ENCODE data around the gene MTCP1.
A peak's percentile ranks its signal among the peaks of the same experiment; 100 is the strongest.

Gene MTCP1

DNA sequence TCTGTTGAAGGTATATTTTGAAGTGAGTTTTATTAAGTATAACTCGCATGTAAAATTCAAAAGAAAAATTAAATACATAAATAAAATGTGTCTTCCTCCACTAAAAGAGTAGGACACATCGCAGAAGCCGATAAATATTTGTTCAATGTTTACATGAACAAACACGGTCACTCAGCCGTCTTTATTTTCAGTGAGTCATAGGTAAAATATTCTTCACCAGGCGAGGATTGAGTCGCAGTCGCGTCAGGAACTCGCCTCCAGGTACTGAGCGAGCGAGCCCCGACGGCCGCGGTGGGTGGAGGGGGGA, 44.6 kb downstream of the MTCP1 start:
- H3K4me1 ChIP-seq (ENCODE audit: insufficient read depth, poor library complexity, severe bottlenecking): peaks cover 3% of the 10 kb centered on the region
- DNase-seq (ENCODE audit: low spot score) (no peak), ATAC-seq (ENCODE audit: low read depth) (peak; percentile 71; the same call in 2 of the 3 replicates)
- H3K9me3 ChIP-seq (ENCODE audit: severe bottlenecking): no peaks in the 10 kb centered on the region
- H3K27me3 ChIP-seq (ENCODE audit: insufficient read depth, poor library complexity, severe bottlenecking): no peaks in the 10 kb centered on the region
- H3K36me3 ChIP-seq (ENCODE audit: low read depth): no peaks in the 10 kb centered on the region
- peak overlapping the region; percentile 45 for H3K4me3 ChIP-seq (ENCODE audit: severe bottlenecking)
- peak overlapping the region; percentile 89 for H3K27ac ChIP-seq (ENCODE audit: poor library complexity, severe bottlenecking)
- no peak for TF ChIP-seq CTCF (IDR thresholded peaks at IDR 0.05; ENCODE audit: poor library complexity, severe bottlenecking)

GRCh38 chrX:155023907-155024833, 46.8 kb downstream of the MTCP1 start:
- no peak overlapping the region for H3K4me3 ChIP-seq (ENCODE audit: severe bottlenecking)
- TF ChIP-seq CTCF (IDR thresholded peaks at IDR 0.05; ENCODE audit: poor library complexity, severe bottlenecking): no peak
- H3K9me3 ChIP-seq (ENCODE audit: severe bottlenecking): no peaks in the 10 kb centered on the region
- H3K4me1 ChIP-seq (ENCODE audit: insufficient read depth, poor library complexity, severe bottlenecking): peaks cover 3% of the 10 kb centered on the region
- no peak overlapping the region for H3K27ac ChIP-seq (ENCODE audit: poor library complexity, severe bottlenecking)
- no peaks in the 10 kb centered on the region for H3K36me3 ChIP-seq (ENCODE audit: low read depth)
- no peak for DNase-seq (ENCODE audit: low spot score)
- ATAC-seq (ENCODE audit: low read depth): no peak
- H3K27me3 ChIP-seq (ENCODE audit: insufficient read depth, poor library complexity, severe bottlenecking): no peaks in the 10 kb centered on the region

- Histone ChIP-seq H3K27ac (ENCODE audit: poor library complexity, severe bottlenecking) (no peak within 1 kb of the TSS), H3K4me1 (ENCODE audit: insufficient read depth, poor library complexity, severe bottlenecking) (peaks cover 3% of the 10 kb centered on the region), H3K9me3 (ENCODE audit: severe bottlenecking) (no peaks in the 10 kb centered on the region), H3K36me3 (ENCODE audit: low read depth) (no peaks in the 10 kb centered on the region), H3K4me3 (ENCODE audit: severe bottlenecking) (no peak within 1 kb of the TSS), H3K27me3 (ENCODE audit: insufficient read depth, poor library complexity, severe bottlenecking) (no peaks in the 10 kb centered on the region)
- DNase-seq (ENCODE audit: low spot score): no peak
- ATAC-seq (ENCODE audit: low read depth): no peak
- TF ChIP-seq CTCF (IDR thresholded peaks at IDR 0.05; ENCODE audit: poor library complexity, severe bottlenecking): no peak
These were observed 48.4 kb downstream of the MTCP1 start, which contains the start of gene F8 for GRCh38 chrX:155022585-155022984. Gene F8, minus strand, starts transcription at chrX:155022723. Its CDS starts 171 bp downstream, at chrX:155022552.

DNA sequence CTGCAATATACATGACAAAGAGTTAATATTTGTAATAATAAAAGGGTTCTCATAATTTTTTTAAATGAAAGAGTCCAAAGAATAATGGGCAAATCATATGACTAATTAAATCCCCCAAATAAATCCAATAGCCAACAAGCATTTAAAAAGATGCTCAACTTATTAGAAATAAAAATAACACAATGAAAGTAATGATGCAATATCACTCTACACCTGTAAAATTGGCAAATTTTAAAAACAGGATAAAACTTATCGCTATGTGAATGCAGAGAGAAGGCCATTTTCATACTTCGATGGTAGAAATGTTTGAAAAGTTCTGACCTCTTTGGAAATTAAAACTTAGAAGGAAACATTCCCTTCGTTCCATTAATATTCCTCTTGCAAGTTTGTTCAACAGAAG, 50.3 kb downstream of the MTCP1 start:
- no peaks in the 10 kb centered on the region for H3K4me1 ChIP-seq (ENCODE audit: insufficient read depth, poor library complexity, severe bottlenecking)
- no peak overlapping the region for H3K4me3 ChIP-seq (ENCODE audit: severe bottlenecking)
- no peaks in the 10 kb centered on the region for H3K36me3 ChIP-seq (ENCODE audit: low read depth)
- H3K27ac ChIP-seq (ENCODE audit: poor library complexity, severe bottlenecking): no peak overlapping the region
- no peaks in the 10 kb centered on the region for H3K27me3 ChIP-seq (ENCODE audit: insufficient read depth, poor library complexity, severe bottlenecking)
- TF ChIP-seq CTCF (IDR thresholded peaks at IDR 0.05; ENCODE audit: poor library complexity, severe bottlenecking): no peak
- H3K9me3 ChIP-seq (ENCODE audit: severe bottlenecking): no peaks in the 10 kb centered on the region
- DNase-seq (ENCODE audit: low spot score) (no peak), ATAC-seq (ENCODE audit: low read depth) (no peak)

All from RWPE2 (cell line).